HepG2 (cell line): ENCODE data around the gene ATG5. TPM values are rescaled to one million over a fixed set of nuclear protein-coding genes. Genes with fewer than 3 reads are reported as not detected.

Experiments used
- ATRX ChIP-seq: sonication (generic); formaldehyde crosslinking; IDR thresholded peaks from 2 replicates; pipeline ENCODE4 v1.4.0; 2020; ENCODE audit warnings: missing genetic modification reagents, borderline replicate concordance
- FOSL1 ChIP-seq: sonication (generic); formaldehyde crosslinking; IDR thresholded peaks from 2 replicates; pipeline ENCODE4 v1.9.0; 2021; ENCODE audit warnings: missing genetic modification reagents, borderline replicate concordance
- GATAD2A ChIP-seq: IDR thresholded peaks from 2 replicates; pipeline ENCODE4 v1.6.1; 2016
- NRL ChIP-seq: sonication (generic); formaldehyde crosslinking; IDR thresholded peaks from 2 replicates; pipeline ENCODE4 v1.5.0; 2020; ENCODE audit warnings: missing genetic modification reagents, mild to moderate bottlenecking, moderate library complexity, borderline replicate concordance
- PCBP2 ChIP-seq: fragments of 200-400 bp; formaldehyde crosslinking; optimal IDR thresholded peaks from 2 replicates; pipeline ENCODE3; 2018; ENCODE audit warnings: low read length, low read depth; ENCODE audit not compliant: poor library complexity, severe bottlenecking
- PHF20 ChIP-seq: sonication (generic); formaldehyde crosslinking; IDR thresholded peaks from 2 replicates; pipeline ENCODE4 v1.5.0; 2020; ENCODE audit warnings: mild to moderate bottlenecking, missing genetic modification reagents
- RFX5 ChIP-seq: IDR thresholded peaks from 2 replicates; pipeline ENCODE4 v1.6.1; 2011; ENCODE audit warnings: low read depth, low read length, improper control_type of control experiment
- XRCC5 ChIP-seq: fragments of 200-400 bp; formaldehyde crosslinking; optimal IDR thresholded peaks from 2 replicates; pipeline ENCODE3; 2017; ENCODE audit warnings: mild to moderate bottlenecking, low read length
- ZFP1 ChIP-seq: IDR thresholded peaks from 2 replicates; pipeline ENCODE4 v1.6.1; 2016
- ZFYVE20 ChIP-seq: sonication (generic); formaldehyde crosslinking; IDR thresholded peaks from 2 replicates; pipeline ENCODE4 v1.8.0; 2023; ENCODE audit warnings: low read depth, mild to moderate bottlenecking, moderate library complexity, missing genetic modification reagents, borderline replicate concordance
- ZNF33A ChIP-seq: sonication (generic); formaldehyde crosslinking; IDR thresholded peaks from 2 replicates; pipeline ENCODE4 v1.5.1; 2020; ENCODE audit warnings: missing genetic modification reagents, mild to moderate bottlenecking, moderate library complexity, borderline replicate concordance
- ZNF484 ChIP-seq: sonication (generic); formaldehyde crosslinking; IDR thresholded peaks from 2 replicates; pipeline ENCODE4 v1.5.1; 2020; ENCODE audit warnings: mild to moderate bottlenecking, low read depth, missing genetic modification reagents, borderline replicate concordance
- ZNF709 ChIP-seq: sonication (generic); formaldehyde crosslinking; IDR thresholded peaks from 2 replicates; pipeline ENCODE4 v1.5.0; 2020; ENCODE audit warnings: mild to moderate bottlenecking, missing genetic modification reagents
- ZNF768 ChIP-seq: sonication (generic); formaldehyde crosslinking; IDR thresholded peaks from 2 replicates; pipeline ENCODE4 v1.4.0; 2020; ENCODE audit warnings: missing genetic modification reagents
- polyA plus RNA-seq, 8 experiments: library from polyadenylated mRNA; depleted of rRNA in 3 of 8; stranded (reverse) in 7 of 8; unstranded in 1 of 8; fragments of >200 nt; fragmentation: Illumina TruSeq in 4 of 8; extraction: Trizol in 4 of 8; gene quantifications; 2 replicates each; pipeline versions ENCODE4 v1.2.1 to v1.2.3, GENCODE V29; 2011 to 2016; ENCODE audit warnings: low read depth in 4 of 8, missing spikeins in 1 of 8, mixed read lengths in 1 of 8; ENCODE audit not compliant: insufficient read depth in 1 of 8
- total RNA-seq, 5 experiments: library from RNA; depleted of rRNA; stranded (reverse); fragments of >200 nt; fragmentation: Illumina TruSeq; extraction: Trizol; gene quantifications; 2 replicates each; pipeline ENCODE4 v1.2.3, GENCODE V29; 2016; ENCODE audit warnings: low read depth in 1 of 5
- TF ChIP-seq, protein P1 (sequence below): sonication (generic); formaldehyde crosslinking; IDR thresholded peaks from 2 replicates; pipeline ENCODE4 v1.4.0; 2020; ENCODE audit warnings: missing genetic modification reagents
- TF ChIP-seq, protein P2 (sequence below): IDR thresholded peaks from 2 replicates; pipeline ENCODE4 v1.6.1; 2016; ENCODE audit warnings: low read depth, missing genetic modification reagents, missing compliant biosample characterization
- TF ChIP-seq, protein P3 (sequence below): sonication (generic); formaldehyde crosslinking; IDR thresholded peaks from 2 replicates; pipeline ENCODE4 v1.4.0; 2020; ENCODE audit warnings: missing genetic modification reagents
- TF ChIP-seq, protein P4 (sequence below): sonication (generic); formaldehyde crosslinking; IDR thresholded peaks from 2 replicates; pipeline ENCODE4 v1.9.0; 2021; ENCODE audit warnings: missing genetic modification reagents, mild to moderate bottlenecking, borderline replicate concordance

Gene ATG5
- total and polyA plus RNA-seq, 2 of the 13 experiments (the other 11 are each of a cell fraction or from before 2014, with no cell fraction given), result 21.3 to 48.0 TPM

DNA sequence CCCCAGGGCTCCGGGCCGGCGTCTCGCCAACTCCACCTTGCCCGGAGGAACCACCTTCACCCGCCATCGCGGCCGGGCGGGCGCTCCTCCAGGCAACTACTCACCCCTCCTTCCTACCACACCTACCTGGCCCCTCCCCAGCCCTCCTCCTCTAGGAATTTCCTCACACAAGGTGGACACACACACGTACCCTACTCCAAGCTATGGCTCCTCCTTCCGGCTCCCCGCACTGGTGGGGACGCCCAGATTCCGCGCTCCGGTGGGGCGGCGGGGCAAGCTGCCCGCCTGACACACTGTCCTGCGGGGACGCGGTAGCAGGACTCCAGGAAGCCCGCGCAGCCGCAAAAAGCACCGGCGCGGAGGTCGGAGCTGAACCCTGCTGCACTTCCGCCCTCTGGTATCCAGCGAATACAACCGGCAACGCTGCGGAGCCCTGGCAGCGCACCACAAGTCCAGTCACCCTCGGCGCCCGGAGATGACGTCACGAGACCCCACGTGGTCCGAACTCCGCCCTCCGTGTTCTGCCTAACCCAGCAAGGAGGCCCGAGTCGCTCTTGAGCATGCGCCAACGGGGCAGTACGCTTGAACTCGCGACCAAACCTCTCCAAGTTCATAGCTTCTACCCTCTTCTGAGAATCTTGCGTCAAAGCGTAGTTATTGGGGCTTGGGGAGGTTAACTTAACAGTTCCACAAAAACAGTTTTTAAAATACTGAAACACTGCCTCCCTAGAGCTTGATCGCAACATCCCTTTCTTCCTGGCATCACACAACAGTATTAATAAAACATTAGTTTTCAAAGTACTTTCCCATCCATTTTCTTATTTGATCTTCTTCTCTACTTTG, at the start of gene ATG5 (continued):
- TF ChIP-seq, protein P1, sequence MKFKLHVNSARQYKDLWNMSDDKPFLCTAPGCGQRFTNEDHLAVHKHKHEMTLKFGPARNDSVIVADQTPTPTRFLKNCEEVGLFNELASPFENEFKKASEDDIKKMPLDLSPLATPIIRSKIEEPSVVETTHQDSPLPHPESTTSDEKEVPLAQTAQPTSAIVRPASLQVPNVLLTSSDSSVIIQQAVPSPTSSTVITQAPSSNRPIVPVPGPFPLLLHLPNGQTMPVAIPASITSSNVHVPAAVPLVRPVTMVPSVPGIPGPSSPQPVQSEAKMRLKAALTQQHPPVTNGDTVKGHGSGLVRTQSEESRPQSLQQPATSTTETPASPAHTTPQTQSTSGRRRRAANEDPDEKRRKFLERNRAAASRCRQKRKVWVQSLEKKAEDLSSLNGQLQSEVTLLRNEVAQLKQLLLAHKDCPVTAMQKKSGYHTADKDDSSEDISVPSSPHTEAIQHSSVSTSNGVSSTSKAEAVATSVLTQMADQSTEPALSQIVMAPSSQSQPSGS (CRISPR knock-in tag), result peak; percentile 80
- TF ChIP-seq ZNF484 (CRISPR knock-in tag) (no peak), PHF20 (peak; percentile 98), ZFP1 (peak; percentile 76; the same call in 1 of the 2 replicates), FOSL1 (CRISPR knock-in tag) (peak; percentile 46; the same call in 1 of the 2 replicates), ZNF768 (CRISPR knock-in tag) (peak; percentile 77; the same call in 1 of the 2 replicates), ATRX (CRISPR knock-in tag) (no peak), GATAD2A (CRISPR knock-in tag) (peak; percentile 79; the same call in 1 of the 2 replicates), PCBP2 (no peak), RFX5 (peak; percentile 79), ZFYVE20 (CRISPR knock-in tag) (no peak), XRCC5 (peak; percentile 89), NRL (CRISPR knock-in tag) (peak; percentile 89; the same call in 1 of the 2 replicates), ZNF709 (CRISPR knock-in tag) (no peak; the same call in 1 of the 2 replicates), ZNF33A (CRISPR knock-in tag) (peak; percentile 83; the same call in 1 of the 2 replicates)
- TF ChIP-seq, protein P2, sequence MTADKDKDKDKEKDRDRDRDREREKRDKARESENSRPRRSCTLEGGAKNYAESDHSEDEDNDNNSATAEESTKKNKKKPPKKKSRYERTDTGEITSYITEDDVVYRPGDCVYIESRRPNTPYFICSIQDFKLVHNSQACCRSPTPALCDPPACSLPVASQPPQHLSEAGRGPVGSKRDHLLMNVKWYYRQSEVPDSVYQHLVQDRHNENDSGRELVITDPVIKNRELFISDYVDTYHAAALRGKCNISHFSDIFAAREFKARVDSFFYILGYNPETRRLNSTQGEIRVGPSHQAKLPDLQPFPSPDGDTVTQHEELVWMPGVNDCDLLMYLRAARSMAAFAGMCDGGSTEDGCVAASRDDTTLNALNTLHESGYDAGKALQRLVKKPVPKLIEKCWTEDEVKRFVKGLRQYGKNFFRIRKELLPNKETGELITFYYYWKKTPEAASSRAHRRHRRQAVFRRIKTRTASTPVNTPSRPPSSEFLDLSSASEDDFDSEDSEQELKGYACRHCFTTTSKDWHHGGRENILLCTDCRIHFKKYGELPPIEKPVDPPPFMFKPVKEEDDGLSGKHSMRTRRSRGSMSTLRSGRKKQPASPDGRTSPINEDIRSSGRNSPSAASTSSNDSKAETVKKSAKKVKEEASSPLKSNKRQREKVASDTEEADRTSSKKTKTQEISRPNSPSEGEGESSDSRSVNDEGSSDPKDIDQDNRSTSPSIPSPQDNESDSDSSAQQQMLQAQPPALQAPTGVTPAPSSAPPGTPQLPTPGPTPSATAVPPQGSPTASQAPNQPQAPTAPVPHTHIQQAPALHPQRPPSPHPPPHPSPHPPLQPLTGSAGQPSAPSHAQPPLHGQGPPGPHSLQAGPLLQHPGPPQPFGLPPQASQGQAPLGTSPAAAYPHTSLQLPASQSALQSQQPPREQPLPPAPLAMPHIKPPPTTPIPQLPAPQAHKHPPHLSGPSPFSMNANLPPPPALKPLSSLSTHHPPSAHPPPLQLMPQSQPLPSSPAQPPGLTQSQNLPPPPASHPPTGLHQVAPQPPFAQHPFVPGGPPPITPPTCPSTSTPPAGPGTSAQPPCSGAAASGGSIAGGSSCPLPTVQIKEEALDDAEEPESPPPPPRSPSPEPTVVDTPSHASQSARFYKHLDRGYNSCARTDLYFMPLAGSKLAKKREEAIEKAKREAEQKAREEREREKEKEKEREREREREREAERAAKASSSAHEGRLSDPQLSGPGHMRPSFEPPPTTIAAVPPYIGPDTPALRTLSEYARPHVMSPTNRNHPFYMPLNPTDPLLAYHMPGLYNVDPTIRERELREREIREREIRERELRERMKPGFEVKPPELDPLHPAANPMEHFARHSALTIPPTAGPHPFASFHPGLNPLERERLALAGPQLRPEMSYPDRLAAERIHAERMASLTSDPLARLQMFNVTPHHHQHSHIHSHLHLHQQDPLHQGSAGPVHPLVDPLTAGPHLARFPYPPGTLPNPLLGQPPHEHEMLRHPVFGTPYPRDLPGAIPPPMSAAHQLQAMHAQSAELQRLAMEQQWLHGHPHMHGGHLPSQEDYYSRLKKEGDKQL (CRISPR knock-in tag), result no peak
- TF ChIP-seq, protein P3, sequence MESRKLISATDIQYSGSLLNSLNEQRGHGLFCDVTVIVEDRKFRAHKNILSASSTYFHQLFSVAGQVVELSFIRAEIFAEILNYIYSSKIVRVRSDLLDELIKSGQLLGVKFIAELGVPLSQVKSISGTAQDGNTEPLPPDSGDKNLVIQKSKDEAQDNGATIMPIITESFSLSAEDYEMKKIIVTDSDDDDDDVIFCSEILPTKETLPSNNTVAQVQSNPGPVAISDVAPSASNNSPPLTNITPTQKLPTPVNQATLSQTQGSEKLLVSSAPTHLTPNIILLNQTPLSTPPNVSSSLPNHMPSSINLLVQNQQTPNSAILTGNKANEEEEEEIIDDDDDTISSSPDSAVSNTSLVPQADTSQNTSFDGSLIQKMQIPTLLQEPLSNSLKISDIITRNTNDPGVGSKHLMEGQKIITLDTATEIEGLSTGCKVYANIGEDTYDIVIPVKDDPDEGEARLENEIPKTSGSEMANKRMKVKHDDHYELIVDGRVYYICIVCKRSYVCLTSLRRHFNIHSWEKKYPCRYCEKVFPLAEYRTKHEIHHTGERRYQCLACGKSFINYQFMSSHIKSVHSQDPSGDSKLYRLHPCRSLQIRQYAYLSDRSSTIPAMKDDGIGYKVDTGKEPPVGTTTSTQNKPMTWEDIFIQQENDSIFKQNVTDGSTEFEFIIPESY, result no peak
- TF ChIP-seq, protein P4, sequence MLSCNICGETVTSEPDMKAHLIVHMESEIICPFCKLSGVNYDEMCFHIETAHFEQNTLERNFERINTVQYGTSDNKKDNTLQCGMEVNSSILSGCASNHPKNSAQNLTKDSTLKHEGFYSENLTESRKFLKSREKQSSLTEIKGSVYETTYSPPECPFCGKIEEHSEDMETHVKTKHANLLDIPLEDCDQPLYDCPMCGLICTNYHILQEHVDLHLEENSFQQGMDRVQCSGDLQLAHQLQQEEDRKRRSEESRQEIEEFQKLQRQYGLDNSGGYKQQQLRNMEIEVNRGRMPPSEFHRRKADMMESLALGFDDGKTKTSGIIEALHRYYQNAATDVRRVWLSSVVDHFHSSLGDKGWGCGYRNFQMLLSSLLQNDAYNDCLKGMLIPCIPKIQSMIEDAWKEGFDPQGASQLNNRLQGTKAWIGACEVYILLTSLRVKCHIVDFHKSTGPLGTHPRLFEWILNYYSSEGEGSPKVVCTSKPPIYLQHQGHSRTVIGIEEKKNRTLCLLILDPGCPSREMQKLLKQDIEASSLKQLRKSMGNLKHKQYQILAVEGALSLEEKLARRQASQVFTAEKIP (CRISPR knock-in tag), result no peak
